Measurements from ENCODE around the gene ALAS1.

DNA sequence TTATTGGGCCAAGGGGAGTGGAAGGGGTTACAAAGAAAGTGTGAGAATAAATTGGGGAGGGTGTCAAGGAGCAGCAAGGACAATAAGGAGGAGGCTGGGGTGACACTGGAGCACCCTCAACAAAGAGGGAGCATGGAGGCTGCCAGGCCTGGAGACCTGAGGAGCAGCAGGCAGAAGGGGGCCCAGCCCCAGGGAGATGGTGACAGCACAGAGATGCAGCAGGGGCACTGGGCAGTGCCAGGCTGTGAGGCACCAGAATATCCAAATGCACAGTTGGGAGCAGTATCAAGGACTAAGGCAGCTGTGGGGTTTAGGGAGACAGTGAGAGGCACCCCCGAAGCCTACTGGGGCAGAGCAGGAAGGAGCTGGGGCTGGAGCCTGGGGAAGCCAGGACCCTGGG lies 19.4 kb upstream of the ALAS1 start:
- TF ChIP-seq, protein P1, sequence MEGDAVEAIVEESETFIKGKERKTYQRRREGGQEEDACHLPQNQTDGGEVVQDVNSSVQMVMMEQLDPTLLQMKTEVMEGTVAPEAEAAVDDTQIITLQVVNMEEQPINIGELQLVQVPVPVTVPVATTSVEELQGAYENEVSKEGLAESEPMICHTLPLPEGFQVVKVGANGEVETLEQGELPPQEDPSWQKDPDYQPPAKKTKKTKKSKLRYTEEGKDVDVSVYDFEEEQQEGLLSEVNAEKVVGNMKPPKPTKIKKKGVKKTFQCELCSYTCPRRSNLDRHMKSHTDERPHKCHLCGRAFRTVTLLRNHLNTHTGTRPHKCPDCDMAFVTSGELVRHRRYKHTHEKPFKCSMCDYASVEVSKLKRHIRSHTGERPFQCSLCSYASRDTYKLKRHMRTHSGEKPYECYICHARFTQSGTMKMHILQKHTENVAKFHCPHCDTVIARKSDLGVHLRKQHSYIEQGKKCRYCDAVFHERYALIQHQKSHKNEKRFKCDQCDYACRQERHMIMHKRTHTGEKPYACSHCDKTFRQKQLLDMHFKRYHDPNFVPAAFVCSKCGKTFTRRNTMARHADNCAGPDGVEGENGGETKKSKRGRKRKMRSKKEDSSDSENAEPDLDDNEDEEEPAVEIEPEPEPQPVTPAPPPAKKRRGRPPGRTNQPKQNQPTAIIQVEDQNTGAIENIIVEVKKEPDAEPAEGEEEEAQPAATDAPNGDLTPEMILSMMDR (conservative IDR thresholded peaks at IDR 0.05; ENCODE audit: low read depth, low read length) = no peak
- TF ChIP-seq EZH2 (IDR thresholded peaks at IDR 0.05; ENCODE audit: borderline replicate concordance, low read depth, low read length, poor library complexity, severe bottlenecking) = no peak

Measured in A673 (cell line).